ENCODE results near the gene PKD1.

The PKD1 gene

DNA sequence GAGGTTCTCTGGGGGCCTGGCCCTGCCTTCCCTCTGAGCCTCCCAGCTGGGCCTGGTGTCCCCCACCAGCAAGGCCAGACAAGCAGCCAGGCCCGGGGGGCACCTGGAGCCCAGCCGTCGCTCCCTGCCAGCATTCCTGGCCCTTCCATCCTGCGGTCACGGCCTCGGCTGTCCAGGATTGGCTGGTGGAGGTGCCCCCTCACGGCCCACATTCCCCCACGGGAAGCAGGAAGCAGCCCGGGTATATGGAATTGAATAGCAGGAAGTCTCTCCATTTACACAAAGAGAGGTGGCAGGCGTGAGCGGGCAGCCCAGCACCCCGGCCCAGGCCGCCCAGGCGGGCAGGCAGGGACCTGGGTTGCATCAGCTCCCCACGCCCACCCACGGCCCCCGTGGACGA, 34.4 kb upstream of the PKD1 start:
- no peak for DNase-seq (ENCODE audit: low spot score)

- DNase-seq (ENCODE audit: low spot score) = no peak
Measured at GRCh38 chr16:2167068-2167638, 31.5 kb upstream of the PKD1 start.

DNA sequence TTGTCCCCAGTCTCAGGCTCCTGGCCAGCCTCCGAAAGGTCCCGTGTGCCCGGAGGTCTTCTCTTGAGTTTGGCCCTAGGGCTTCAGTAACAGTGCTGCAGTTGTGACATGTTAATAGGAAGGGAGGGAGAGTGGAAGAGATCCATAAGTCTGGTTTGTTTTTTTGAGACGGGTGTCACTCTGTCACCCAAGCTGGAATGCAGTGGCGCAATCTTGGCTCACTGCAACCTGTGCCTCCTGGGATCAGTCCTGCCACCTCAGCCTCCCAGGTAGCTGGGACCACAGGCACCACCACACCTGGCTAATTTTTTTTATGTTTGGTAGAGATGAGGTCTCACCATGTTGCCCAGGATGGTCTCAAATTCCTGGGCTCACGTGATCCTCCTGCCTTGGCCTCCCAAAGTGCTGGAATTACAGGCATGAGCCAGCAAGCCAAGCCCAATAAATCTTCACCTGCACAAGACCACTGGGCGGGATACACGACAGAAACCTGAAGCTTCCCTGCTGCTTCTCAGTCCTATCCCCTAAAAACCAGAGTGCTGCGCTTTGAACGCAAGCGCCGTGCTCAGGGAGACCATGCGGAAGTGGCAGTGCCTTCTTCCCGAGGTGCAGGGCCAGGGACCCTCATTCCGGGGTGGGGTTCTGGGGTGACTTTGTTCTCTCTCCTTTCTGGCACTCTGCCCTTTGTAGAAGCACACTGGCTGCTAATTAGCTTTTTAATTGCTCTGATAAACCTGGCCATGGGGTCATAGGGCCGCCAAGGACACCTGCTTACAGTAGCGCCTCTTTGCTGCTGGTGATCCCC, 30.8 kb upstream of the PKD1 start:
- DNase-seq (ENCODE audit: low spot score) = no peak

- DNase-seq (ENCODE audit: low spot score) = no peak
Measured at GRCh38 chr16:2165861-2166260, 30.2 kb upstream of the PKD1 start.

GRCh38 chr16:2163211-2163881, 27.6 kb upstream of the PKD1 start:
- no peak for DNase-seq (ENCODE audit: low spot score)

DNA sequence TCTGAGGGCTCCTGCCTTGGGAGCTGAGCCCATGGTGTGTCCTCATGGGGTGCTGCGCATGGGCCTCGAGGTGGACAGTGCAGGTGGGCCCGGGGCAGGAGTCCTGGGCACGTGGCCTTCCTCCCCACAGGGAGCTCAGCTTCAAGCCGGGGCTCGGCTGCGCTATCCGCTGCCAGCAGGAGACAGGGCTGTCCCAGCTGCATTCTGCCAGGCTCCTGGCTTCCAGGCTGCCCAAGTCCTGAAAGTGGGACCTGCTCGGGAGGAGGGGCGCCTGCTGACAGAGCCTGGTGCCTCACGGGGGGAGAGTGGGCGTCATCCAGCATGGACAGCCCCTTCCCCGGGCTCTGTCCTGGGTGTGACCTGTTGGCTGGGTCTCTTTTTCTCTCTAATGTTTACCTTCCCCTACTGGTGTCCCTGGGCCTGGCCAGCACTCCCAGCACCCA, 27.0 kb upstream of the PKD1 start:
- no peak for DNase-seq (ENCODE audit: low spot score)

- DNase-seq (ENCODE audit: low spot score) = no peak
Measured at GRCh38 chr16:2161911-2162310, 26.2 kb upstream of the PKD1 start.

DNA sequence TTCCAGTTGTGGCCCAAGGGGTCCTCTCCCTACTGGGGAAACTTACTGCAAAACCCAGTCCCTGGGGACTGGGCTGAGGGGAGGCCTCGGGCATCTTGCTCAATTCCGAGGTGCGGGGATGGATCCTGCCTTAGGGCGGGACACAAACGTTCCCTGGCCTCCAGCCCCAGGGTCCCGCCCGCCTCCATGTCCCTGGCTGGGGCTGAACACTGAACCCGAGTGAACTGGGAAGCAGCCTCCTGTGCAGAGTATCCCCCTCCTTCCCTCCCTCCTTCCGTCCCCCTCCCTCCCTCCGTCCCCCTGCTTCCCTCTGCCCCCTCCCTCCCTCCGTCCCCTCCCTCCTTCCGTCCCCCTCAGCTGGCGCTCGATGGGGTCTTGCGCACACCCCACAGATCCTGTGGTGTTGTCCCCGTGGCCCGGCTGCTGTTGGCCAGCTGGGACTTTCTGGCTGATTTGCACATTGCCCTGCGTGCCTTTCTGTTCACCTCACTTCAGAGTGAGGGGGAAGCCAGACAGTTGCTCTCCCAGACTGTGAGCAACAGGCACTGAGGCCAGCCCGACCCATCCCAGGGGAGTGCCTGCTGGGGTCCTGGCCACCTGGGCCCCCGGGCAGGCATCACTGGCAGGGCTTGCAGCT, 25.3 kb upstream of the PKD1 start:
- no peak for DNase-seq (ENCODE audit: low spot score)

DNA sequence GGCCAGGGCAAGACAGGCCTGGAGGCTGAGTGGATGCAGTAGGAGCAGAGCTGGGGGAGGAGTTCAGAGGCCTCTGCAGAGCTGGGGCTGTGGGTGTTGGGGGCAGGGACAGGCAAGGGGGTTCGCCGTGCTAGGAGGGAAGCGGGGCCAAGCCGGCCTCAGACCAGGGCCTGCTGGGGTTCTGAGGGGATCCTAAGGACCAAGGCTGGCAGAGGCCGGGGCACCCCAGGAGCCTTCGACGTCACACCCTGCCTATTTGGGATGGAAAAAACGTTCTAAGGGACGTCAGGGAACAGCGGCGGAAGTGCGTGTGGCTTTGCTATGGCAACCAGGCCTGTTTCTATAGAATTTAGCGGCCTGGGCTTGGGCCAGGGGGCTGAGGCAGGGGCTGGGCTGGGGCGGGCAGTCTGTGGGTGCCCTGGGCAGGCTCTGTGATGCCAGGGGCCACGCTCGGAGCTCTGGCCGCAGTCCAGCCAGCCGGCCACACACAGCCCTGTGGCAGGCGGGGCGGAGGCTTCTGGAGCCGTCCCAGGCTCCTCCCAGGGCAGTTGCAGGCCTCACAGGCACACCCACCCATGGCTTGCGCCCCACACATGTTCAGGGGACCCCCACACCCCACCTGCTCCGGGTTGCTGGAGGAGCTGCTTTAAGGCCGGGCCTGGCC, 23.6 kb upstream of the PKD1 start:
- no peak for DNase-seq (ENCODE audit: low spot score)

GRCh38 chr16:2158262-2158638, 22.6 kb upstream of the PKD1 start:
- no peak for DNase-seq (ENCODE audit: low spot score)

DNA sequence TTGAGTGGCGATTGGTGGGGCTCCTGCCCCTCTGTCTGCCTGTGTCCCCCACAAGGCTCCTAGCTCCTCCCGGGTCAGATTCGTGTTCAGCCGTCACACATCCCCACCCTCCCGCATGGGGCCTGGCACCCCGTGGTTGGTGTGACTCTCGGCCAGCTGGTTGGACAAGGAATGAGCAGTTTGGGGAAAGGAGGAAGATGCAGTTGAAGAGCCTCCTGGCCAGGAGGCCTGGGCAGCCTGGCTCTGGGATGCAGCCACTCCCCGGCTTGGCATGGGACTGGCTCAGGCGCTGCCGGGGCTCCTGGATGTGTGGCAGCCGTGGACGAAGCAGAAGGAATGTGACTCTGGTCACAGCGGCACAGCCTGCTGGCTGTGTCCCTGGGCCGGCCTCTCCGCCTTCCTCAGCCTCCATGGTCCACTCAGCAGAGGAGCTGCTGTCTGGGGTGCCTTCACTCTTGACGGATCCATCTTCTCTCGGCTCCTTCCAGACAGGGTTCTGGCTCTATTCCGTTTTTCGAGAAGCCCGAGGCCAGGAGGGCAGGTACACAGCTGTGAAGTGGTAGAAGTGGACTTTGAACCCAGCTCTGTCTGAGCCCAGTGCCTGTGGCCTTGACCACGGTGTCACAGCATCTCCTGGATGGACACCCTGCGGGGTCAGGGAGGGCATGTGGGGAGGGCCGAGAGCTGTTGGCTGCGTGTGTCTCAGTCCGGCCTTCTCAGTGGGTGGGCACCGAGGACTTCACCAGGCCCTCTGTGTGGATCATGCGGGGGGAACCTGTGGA, 22.0 kb upstream of the PKD1 start:
- DNase-seq (ENCODE audit: low spot score) = no peak

DNA sequence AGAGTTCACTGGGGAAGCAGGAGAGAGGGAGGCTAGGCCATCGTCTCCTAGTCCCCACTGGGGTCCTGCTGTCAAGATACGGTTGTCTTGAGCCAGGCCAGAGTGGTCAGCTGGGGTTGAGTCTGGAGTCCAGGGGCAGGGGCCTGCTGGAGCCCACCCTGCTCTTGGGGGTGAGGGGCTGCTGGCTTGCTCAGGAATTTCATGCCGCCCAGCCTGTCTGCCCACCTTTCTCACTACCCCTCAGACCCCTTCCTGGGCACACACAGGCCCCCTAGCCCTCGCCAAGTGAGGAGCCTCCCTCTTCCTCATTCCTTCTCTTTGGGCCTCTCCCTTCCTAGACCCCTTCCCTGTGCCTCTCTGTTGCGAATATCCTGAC, 21.1 kb upstream of the PKD1 start:
- DNase-seq (ENCODE audit: low spot score) = no peak

DNA sequence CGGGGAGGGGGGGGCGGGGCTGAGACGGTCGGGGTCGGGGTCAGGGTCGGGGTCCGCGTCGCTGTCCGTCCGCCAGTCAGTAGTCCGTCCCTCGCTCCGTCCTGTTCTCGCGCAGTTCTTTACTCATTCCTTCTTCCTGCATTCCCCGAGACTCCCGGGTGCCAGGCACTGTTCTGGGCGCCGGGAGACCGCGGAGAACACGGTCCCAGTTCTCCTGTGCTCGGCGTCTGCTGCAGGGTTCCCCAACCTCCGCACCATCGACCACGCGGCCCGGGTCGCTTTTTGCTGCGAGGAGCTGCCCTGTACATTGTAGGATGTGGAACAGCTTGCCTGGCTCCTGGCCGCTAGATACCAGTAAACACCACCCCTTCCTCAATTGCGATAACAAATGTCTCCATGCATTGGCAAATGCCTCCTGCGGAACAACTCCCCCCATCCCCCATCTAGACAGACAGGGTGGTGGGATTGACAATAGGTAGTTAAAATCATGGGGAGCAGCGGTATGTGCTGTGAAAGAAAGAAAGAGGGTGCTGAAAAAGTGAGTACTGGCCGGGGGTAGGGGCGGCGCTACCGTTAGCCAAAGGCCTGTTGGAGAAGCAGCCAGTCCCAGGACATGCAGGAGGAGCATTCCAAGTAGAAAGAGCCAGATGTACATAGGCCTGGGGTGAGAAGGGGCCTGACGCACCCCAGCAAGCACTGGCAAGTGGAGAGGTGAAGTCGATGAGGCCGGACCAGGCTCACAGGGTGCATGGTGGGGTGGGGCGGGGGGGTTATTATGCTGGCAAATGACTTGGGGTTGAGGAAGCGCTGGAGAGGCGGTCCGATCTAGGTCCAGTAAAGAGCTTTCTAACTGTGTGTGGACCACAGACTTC, 20.5 kb upstream of the PKD1 start:
- no peak for DNase-seq (ENCODE audit: low spot score)

DNA sequence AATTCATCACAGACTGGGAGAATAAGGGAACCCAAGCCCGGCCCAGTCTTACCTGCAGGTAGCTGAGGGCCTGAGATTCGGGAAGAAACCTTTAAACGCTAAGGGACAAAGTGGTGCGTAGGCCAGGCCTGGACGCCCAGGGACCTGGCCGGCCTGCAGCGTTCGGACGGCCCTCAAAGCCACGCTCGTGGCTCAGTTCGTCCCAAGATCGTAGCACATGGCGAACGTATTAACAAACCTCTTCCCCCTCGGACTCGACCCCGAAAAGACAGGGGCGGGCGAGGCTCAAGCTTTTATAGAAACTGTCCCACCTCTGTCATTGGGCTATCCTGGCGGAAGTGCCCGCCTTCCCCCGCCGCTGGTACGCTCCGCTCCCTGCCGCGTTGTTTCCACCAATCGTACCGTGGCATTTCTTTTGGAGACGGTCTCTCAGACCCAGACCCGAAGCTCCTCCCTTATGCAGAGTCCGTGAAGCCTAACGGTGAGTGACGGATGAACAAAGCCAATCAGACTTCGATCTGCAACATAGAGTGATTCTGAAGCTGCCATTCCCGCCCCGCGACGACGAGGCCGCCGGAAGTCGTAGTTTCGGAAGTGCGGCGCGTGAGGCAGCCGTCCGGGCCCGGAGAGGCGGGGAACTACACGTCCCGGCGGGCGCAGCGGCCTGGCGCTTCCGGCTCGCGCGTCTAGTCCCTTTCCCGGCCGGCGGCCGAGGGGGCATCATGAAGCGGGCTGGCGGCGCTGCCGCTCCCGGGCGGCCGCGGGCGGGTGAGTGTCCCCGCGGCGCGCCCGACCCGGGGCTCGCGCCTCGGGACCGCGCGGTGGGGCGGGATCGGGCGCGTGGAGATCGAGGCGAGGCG, 19.6 kb upstream of the PKD1 start, which contains the start of gene TRAF7:
TSS of gene TRAF7 (plus strand) at position 692 of the 860 bp plus-strand sequence. CDS start 8,139 bp downstream, outside the sequence.
- peak; percentile 99 for DNase-seq (ENCODE audit: low spot score)

DNA sequence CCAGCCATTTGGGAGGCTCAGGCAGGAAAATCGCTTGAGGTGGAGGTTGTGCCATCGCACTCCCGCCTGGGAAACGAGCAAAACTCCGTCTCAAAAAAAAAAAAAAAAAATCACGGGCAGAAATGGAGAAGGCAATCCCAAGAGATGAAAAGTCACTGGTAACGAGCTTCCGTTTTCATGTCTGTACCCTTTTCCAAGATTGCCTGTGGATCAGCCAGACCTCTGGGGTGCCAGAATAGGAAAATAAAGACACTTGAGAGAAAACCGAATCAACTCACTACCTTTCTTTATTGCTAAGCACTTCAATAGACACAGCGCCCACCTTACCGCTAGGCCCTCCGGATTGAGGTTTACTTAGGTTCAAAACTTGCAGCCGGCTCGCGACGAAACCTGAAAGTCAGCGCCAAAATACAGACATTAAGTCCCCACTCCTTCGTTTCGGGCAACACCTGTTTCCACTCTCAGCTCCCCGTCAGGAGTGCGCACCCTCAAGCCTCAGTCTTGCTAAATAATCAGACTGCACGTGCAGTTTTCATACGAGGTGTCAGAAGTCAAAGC, 18.9 kb upstream of the PKD1 start:
- DNase-seq (ENCODE audit: low spot score) = no peak

DNA sequence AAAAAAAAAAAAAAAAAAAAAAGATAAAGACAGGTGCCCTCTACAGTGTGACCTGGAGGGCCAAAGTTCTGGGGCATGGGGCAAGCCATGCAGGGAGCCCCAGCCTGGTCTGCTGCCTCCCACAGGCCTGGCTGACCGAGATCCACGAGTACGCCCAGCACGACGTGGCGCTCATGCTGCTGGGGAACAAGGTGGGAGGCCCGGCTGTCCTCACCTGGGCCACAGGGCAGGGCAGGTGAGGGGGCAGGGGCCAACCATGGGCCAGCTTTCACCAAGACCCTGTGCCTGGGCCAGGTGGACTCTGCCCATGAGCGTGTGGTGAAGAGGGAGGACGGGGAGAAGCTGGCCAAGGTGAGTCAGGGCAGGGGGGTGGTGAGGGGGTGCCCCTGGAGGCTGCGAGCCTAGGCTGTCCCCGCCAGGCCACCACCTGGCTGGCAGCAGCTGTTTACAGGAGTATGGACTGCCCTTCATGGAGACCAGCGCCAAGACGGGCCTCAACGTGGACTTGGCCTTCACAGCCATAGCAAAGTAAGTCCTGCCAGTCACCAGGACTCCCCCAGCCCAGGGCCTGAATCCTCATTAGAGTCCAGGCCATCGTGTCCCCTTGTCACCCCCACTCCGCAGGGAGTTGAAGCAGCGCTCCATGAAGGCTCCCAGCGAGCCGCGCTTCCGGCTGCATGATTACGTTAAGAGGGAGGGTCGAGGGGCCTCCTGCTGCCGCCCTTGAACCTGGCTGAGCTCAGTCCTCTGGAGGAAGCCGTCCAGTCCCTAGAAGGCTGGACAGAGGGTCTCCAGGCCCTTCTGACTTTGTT, 17.2 kb upstream of the PKD1 start:
- no peak for DNase-seq (ENCODE audit: low spot score)

DNA sequence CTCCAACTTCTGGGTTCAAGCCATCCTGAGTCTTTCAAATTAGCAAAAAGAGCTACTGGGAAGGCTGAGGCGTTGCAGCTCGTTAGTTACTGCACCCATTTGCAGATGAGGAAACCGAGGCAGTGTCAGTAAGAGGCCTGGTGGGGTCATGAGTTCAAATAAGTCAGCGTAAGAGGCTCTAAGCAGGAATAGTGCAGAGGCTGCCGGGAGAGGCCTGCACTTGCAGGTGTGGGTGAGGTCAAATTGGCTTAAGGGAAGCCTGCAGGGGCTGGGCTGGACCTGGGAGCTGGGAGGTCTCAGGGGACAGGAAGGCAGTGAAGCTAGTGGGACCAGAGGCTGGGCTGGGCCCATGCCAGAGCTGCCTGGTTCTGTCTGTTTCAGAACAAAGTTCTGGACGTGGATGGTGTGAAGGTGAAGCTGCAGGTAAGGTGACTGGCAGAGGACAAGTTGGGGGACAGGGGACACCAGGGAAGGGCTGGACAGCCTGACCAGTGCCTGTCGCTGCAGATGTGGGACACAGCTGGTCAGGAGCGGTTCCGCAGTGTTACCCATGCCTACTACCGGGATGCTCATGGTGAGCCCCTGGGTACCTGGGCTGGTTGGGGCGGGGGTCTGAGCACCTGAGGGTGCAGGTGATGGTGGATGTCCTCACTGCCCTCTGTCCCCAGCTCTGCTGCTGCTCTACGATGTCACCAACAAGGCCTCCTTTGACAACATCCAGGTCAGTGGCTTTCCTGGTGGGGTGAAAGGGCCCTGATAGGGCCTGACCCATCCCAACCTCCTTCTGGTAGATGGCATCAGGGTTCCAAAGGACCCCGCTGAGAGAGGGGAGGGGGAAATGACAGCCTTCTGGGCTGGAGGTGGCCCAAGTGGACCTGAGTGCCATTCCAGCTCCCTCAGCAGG, 15.7 kb upstream of the PKD1 start:
- DNase-seq (ENCODE audit: low spot score) = no peak

All from germinal center (tissue), 1 donor.